NCI-H774 (cell line): ENCODE data around the gene ANO4.

Experiments
- DNase-seq: peaks from one replicate; lab custom pipeline; 2025; lab: John Stamatoyannopoulos, UW

ANO4 gene

DNA sequence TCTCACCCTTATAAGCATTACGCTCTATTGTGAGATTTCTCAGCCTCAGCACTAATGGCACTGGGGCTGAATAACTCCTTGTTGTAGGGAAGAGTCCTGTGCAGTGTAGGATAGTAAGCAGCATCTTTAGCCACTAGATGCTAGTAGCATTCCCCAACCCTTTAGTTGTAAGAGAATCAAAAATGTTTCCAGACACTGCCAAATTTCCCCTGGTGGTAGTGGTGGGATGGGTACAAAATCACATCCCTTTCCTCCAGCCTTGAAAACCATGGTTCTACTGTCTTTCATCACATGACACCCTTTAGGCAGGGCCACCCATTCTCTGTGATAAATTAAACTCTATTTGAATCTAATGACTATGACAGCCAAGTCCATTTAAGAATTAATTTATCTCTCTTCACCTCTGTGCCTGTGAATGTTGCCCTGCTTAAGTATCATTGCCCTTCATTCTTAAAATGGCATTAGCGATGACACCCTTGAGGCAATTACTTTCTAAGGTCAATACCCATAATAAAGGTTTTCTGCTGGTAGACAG lies 199.4 kb downstream of the ANO4 start:
- no peak for DNase-seq

DNA sequence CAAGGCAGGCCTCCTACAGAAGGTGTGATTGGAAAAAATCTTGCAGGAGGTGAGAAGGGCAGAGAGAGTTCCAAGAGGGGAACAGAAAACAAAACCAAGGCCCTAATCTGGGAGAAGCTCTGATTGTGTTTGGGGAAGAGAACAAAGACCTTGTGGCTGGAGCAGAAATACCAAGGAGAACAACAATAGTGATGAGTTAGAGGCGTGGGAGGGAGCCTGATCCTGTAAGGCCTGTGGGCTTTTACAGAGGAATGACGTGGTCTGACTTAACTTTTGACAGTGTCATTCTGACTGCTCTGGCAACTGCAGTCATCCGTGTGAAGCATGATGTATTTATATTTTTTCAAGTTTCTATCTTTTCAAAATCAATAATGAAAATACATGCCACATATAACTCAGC lies 200.6 kb downstream of the ANO4 start:
- DNase-seq: no peak

DNA sequence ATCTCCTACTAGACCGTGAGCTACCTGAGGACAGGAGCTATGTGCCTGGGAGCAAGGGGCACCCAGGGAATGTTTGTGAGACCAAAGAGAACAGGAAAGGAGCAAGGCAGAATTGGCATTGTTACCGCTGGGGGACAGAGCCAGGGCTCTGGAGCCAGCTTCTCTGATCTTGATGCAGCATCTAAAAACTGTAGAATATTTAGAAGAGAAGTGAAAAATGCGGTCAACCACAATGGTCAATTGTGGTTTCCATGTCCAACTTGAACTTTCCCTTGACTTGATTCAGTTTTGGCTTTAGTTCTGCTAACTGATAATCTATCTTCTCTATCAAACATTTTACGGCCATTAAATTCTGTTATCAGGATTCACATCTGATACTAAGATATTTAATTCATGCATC lies 201.2 kb downstream of the ANO4 start:
- no peak for DNase-seq

DNA sequence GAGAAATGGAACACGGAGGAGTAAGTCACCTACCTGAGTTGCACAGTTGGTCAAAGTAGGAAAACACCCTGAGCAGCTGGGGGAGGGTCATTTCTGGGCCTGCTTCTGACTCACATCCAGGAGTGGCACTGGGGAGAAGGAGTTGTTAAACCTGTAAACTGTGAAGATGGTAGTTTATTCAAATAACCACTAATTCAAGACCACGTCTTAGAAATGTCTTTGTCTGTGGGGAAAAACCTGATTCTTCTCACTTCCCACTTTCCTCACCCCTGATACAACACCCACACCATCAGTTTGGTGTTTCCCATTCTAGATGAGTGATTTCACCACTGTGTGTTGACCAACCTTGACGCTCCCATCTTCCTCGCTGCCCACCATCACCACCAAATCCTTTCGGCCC lies 207.1 kb downstream of the ANO4 start:
- DNase-seq: no peak

DNA sequence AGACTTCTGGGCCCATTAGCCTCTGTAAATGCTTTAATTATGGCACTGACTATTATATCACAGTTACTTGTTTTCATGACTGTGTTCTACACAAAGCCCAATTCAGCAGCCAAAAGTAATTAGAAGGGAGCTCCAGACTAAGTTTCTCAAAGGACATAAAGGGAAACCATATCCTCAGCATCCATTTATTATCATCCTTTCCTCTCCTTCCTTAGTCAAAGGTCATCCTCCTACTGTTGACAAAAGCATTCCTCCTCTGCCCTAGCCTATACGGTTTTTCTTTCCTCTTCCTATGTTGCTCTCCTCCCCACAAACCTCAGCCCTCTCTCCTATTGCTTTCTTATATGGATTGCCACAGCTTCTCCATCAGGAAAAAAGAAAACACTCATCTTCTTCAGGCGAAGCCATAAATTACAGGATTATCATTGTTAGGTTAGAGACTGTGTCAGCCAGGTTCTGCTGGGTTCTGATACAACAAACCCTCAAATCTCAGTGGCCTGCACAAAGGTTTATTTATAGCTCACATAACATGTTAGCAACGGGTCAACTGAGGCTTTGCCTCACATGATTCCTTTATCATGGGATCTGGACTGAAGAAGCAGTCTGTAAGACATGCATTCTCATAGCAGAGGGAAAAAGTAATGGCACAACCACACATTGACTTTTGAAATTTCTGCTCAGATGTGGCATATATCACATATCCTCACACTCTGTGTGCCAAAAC lies 208.3 kb downstream of the ANO4 start:
- DNase-seq: no peak

DNA sequence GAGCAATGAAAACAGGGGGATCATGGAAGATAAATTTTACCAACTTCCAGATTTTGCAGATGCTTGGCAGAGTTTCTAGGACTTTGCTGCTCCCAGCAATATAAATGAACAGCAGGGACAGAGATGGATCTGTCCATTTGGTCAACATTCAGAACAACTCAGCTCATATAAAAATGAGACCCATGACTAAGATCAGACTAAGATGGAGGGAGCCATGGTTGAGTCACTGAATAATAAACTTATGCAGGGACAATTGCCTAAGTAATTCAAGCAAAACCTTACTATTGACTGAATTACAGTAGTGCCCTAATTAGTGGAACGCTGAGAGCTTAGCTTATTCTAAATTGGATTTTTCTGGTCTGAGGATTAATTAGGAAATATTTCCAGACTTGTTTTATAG lies 210.3 kb downstream of the ANO4 start:
- DNase-seq: no peak

DNA sequence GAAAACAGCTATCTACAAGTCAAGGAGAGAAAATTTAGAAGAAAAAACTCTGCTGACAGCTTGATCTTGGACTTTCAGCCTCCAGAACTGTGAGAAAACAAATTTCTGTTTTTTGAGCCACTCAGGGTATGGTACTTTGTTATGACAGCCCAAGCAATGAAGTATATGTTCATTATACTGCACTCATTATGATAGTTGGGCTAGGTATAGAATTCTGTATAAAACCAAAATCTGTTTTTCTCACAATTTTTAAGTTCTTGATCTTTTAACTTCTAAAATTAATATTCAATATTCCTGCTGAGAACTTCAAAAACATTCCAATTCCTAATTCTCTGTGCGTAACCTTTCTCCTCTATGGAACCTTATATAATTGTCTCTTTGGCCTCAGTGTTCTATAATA lies 214.7 kb downstream of the ANO4 start:
- DNase-seq: no peak

DNA sequence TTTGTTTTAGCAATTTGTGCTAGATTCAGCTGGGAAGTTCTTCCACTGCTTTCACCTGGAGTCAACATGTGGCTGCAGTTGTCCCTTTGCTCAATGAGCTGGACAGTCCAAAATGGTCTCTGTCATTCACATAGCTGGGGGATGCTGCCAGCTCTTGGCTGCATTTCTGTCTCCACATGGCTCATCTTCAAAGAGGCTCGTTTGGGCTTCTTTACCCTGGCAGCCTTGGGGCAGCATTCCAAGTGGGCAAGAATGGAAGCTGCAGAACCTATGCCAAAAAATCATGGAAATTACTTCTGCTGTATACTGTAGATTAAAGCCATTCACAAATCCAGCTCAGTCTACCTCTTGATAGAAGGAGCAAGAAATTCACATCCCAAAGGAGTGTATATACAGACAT lies 216.3 kb downstream of the ANO4 start:
- no peak for DNase-seq

DNA sequence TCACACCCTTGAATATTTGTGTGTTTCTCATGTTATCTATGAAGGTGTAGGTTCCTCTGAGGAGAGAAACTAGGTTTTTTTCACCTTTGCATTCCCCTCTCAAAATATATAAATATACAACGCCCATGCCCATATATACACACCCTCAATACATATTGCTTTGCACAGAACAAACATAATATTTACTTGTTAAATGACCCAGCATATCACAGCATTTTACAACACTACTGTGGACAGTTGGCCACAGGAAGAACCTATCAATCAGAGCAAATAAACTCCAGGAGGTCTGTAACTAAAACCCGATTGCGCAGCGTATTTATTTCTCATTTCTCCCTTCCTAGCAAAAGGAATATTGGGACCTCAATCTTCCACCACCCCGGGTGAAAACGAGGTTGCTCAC lies 219.4 kb downstream of the ANO4 start:
- DNase-seq: no peak

DNA sequence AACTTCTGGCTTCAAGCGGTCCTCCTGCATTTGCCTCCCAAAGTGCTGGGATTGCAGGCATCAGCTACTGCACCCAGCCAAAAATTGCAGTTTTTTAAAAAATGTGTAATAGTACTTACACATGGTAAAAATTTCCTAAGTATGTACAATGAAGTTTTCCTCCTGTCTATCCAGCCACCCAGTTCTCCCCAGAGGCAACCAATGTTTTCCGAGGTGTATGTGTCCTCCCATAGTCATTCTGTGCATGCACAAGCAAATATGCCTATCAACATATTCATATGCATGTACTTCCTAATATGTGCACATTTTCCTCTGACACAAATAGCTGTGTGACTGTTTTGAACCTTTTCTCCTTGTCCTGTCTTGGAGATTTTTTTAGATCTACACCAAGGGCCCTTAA lies 220.5 kb downstream of the ANO4 start:
- DNase-seq: no peak

DNA sequence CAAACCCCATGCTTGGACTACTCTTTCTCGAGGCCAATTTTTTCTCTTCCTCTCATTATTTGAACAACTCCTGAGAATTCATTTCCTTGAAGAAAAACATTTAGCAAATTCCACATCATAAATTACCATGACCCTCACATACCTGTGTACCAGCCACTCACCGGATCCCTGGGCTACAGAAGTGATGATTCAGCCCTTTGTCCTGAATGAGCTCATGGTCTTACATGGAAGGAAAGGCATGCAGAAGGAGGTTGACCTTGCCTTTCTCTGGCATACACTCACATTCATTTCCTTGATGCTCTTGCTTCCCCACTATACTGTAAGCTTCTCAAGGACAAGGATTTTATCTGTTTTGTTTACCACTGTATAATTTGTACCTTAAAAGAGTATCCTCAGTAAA lies 224.0 kb downstream of the ANO4 start:
- DNase-seq: no peak

DNA sequence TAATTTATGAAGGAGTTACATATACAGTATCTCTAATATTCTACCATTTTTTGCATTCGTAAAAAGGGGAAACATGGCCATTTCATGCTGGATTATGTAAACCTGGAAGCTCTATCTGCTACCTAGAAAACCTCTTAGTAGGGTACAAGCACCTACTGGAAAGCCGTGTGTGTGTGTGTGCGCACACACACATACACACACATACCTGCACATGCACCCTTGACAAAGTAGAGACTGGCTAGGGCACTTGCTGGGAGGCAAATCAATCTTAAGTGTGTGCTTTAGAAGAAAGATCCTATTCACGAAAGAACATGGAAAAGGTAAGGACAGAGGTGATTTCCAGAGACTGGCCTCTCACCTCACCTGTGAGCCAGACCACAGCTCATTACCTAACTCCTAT lies 224.6 kb downstream of the ANO4 start:
- no peak for DNase-seq

DNA sequence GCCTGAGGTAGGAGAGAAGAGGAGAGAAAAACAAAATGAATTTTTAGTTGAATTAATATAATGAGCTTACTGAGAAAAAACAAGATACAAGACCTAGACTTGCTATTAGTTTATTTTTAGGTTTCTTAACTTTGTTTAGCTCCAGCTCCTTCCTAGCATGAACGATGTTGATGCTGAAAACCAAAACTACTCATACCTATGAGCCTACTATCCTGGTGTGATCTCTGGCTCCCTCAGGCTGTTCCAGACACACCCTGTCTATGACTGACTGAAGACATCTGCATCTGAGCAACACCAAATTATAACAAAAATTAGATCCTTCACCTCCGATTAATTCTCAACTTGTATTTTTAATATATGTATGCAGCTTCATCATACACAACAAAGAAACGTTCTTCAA lies 225.1 kb downstream of the ANO4 start:
- no peak for DNase-seq

DNA sequence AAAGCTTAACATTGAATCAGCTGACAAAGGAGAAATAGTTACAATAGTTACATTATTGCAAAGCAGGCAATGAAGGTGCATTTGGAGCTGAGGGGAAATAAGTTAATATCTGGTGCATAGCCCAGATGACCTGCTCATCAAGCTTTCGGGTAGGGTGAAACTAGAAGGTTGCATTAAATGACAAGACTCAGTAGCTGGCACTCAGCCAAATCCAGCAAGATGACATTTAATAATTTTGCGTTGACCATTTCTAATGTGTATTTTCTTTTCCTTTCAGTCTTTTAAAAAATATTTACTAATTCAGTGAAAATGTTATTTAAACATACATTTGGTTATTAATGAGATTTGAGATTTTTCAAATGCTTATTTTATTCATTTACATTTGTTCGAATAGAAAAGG lies 226.9 kb downstream of the ANO4 start:
- no peak for DNase-seq

DNA sequence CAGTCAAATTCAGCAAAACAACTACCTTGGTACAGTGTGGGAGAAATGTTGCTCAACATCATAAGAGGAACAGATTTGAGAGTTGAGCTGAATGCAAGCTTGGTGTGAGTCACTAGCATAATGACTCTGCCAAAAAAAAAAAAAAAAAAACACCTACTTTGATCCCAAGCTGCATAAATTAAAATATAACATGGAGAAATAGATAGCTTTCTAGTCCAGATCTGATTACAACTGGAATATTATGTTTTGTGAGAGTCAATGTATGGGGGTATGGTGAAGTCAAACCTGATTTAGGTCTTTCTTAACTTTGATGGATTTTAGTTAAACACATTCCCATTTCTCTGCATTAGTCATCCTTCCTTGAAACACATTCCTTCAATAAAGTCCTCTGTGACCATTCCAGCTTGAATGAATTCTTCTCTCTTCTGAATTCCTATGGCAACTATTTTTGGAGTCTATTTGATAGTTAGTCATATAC lies 227.4 kb downstream of the ANO4 start:
- no peak for DNase-seq

DNA sequence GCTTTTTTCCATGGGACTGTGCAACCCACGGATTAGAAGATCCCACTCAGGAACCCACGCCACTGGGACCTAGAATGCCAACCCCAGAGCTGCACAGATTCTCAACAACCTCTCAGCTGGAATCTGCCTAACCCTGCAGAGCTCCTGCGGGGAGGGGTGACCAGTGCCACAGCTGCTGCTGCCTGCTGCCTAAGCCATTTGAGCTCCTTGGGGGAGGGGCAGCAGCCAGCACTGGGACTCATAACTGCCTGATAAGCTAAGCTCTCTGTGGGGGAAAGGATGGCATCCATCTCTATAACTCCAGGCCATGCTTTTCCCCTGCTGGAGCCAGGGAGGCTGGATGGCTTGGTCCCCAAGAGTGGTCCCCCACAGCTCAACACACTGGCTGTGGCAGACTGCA lies 232.6 kb downstream of the ANO4 start:
- DNase-seq: no peak

DNA sequence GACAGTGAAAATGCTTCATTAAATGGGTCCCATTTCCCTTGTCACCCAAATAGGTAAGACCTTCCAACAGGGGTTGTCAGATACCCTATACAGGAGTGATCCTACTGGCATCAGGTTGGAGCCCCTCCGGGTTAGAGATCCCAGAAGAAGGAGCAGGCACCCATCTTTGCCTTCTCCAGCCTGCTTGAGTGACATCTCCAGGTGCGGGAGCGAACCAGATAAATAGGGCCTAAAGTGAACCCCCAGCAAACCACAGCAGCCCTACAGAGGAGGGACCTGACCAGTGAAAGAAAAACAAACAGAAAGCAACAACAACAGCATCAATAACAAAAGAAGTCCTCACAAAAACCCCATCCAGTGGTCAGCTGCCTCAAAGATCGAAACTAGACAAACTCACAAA lies 233.2 kb downstream of the ANO4 start:
- DNase-seq: no peak

DNA sequence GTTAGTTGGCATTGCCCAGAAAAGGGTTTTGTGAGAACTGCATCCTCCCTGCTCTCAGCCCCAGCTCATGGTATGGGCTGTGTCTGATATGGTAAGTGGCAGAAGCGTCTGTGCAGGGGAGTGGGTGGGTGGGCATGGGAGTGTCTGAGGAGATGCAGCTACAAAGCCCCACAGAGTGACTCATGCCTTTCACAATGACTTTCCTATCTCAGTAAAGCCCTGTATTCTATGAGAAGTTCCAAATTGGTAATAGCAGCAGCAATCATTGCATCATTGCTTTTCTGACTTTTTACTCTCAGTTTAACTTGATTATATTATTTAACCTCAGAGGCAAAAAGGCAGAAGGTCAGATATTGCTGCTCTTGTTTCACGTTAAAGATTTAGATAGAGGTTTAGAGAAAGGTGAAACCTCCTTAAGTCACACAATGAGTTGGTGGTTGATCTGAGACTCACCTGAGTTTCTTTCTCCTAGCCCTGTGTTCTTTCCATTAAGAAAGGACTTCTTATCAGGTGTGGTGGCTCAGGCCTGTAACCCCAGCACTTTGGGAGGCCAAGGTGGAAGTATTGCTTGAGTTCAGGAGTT lies 243.8 kb downstream of the ANO4 start:
- DNase-seq: no peak

DNA sequence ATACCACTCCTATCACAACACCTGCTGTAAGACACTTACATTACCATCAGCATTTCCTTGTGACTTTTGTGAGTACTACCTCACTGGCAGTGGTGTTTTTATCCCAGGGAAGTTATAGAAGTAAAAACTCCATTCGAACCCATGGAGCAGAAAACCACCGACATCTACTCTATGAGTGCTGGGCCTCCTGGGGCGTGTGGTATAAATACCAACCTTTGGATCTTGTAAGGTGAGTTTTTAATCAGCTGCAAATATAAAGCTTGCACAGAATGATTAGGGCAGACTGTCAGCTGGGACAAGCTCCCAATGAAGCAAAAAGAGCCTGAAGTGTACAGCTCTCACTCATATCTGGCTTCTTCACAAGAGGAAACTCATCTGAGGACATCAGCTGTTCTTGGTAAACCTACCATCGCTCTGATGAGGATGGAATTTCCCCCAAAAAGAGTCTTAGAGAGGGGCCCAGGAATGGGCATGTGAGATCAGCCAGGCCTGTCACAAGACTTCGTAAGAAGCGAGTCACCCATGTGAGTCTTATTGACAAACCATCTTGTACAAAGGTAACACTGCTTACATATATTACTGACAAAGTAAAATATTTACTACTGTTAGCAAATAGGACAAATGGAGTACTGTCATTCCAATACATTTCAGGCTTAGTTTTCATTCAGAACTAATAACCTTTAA lies 245.4 kb downstream of the ANO4 start:
- DNase-seq: no peak

DNA sequence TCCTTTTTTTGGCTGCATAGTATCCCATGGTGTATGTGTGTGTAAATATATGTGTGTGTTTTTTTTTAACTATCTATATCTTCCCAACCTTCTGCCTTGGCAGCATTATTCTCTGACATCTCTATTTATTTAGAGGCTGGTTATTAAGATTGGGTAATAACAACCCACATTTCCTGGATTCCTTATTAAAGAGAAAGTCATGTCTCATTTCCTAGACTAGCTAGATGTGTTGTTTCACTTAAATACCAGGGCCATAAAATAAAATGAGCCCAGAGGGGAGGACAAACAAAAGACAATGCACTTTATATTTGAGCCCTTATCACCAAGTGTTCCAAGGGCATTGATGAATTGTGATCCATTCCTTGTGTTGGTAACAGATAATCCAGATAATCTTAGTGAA lies 246.4 kb downstream of the ANO4 start:
- no peak for DNase-seq

DNA sequence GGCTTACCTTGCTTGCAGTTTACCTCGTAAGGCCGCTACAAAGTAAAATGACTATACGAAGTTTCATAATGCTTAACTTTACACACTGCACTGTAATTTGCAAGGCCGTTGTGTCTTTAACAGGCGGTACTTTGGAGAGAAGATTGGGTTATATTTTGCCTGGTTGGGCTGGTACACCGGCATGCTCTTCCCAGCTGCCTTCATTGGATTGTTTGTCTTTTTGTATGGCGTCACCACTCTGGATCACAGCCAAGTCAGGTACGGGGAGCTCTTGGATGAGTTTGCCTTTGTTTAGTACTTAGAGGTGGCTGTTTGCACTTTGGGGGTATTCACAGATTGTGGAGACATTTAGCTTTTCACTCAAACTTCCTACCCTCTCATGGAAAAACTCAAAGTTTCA lies 247.6 kb downstream of the ANO4 start:
- DNase-seq: peak; percentile 92

DNA sequence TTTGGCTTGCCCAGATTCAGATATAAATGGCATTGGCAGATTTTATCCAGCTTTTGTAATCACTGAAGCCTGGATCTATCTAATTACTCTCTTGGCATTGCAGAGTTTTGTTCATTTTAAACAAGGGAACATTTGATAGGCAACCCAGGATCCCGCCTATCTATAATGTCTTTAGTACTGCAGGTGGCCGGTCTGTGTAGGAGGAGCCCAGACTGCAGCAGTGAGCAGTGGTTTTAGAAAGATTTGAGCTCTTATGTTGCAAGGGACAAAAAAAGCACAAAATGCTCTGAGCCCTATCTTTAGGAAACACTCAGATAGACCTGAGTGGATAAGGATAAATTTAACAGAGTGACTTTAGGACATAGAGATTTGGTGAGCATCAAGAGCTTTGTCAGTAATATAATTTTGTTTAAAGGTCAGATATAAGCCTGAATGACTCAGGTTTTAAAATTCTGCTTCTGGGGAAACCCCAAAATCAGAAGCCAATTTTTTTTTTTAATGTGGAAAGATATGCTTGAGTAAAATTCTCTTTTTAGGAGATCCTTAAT lies 250.0 kb downstream of the ANO4 start:
- no peak for DNase-seq
